Tibial nerve (tissue), 4 donors: Measurements from ENCODE around the gene VMP1. TPM values are rescaled to one million over a fixed set of nuclear protein-coding genes. Genes with fewer than 3 reads are reported as not detected.

ENCODE experiments used
- DNase-seq, 2 donors: peaks; one replicate each; pipeline ENCODE4 v3.0.0-alpha.2; 2019; ENCODE audit warnings: low spot score in 2 of 2
- H3K27ac ChIP-seq, 4 donors: fragments of 200-600 bp; sonication (generic) in 3 of 4; one replicate each; pipeline ENCODE4 v1.5.1; 2017 to 2019; ENCODE audit warnings: mild to moderate bottlenecking in 1 of 4
- H3K27me3 ChIP-seq, 2 donors: fragments of 200-600 bp; sonication (generic) in 1 of 2; one replicate each; pipeline versions ENCODE4 v1.5.1 to v1.6.0; 2017 to 2019
- H3K36me3 ChIP-seq, 3 donors: fragments of 200-600 bp; sonication (generic); one replicate each; pipeline ENCODE4 v1.5.1; 2018 to 2019
- H3K4me1 ChIP-seq, 4 donors: fragments of 200-600 bp; sonication (generic) in 3 of 4; one replicate each; pipeline ENCODE4 v1.5.1; 2017 to 2019
- H3K4me3 ChIP-seq, 4 donors: fragments of 200-600 bp; sonication (generic) in 3 of 4; one replicate each; pipeline ENCODE4 v1.5.1; 2017 to 2019; ENCODE audit warnings: mild to moderate bottlenecking in 1 of 4, moderate library complexity in 1 of 4
- H3K9me3 ChIP-seq, 4 donors: fragments of 200-600 bp; sonication (generic) in 3 of 4; one replicate each; pipeline ENCODE4 v1.5.1; 2017 to 2019
- CTCF ChIP-seq, 5 experiments: fragments of 200-600 bp in 3 of 5; fragments of 450-650 bp in 2 of 5; sonication (generic) in 3 of 5; IDR thresholded peaks; one replicate each; pipeline ENCODE4 v1.5.1; 2016 to 2019; ENCODE audit warnings: antibody characterized with exemption in 5 of 5, mild to moderate bottlenecking in 3 of 5, moderate library complexity in 2 of 5
- EP300 ChIP-seq, 2 donors: sonication (generic); formaldehyde crosslinking; IDR thresholded peaks; one replicate each; pipeline ENCODE4 v1.6.1; 2017; ENCODE audit warnings: antibody characterized with exemption in 2 of 2, mild to moderate bottlenecking in 1 of 2
- POLR2A ChIP-seq, 2 donors: fragments of 450-650 bp; IDR thresholded peaks; one replicate each; pipeline ENCODE4 v1.6.1; 2017; ENCODE audit warnings: antibody characterized with exemption in 2 of 2, mild to moderate bottlenecking in 2 of 2, moderate library complexity in 2 of 2
- WGBS, 2 donors: methylation state at CpG; one replicate each; pipeline ENCODE4 v1.1.5; 2018; 5-methylcytosine and 5-hydroxymethylcytosine counted together
- total RNA-seq, 4 donors: library from RNA; depleted of rRNA; stranded (reverse); fragments of >200 nt; gene quantifications; one replicate each; pipeline ENCODE4 v1.1.0, GENCODE V29; 2016

The VMP1 gene
- total RNA-seq, 4 donors from 2014 or later, result 113 to 427 (median 203) TPM

GRCh38 chr17:59695945-59696681 lies 11.3 kb upstream of the VMP1 start:
- Histone ChIP-seq H3K27me3 (no peaks in the 10 kb centered on the region), H3K27ac (no peak overlapping the region), H3K4me1 (no peaks in the 10 kb centered on the region), H3K9me3 (no peaks in the 10 kb centered on the region), H3K4me3 (no peak overlapping the region), H3K36me3 (peaks cover 4 to 92% (median 13%) of the 10 kb centered on the region in 3 donors)
- TF ChIP-seq CTCF (IDR thresholded peaks at IDR 0.05), result no peak
- TF ChIP-seq EP300 (IDR thresholded peaks at IDR 0.05), result no peak
- TF ChIP-seq POLR2A (IDR thresholded peaks at IDR 0.05), result no peak
- DNase-seq, result no peak
- 59% methylated on average over 3 of the region's 3 CpGs for WGBS, 2 donors

DNA sequence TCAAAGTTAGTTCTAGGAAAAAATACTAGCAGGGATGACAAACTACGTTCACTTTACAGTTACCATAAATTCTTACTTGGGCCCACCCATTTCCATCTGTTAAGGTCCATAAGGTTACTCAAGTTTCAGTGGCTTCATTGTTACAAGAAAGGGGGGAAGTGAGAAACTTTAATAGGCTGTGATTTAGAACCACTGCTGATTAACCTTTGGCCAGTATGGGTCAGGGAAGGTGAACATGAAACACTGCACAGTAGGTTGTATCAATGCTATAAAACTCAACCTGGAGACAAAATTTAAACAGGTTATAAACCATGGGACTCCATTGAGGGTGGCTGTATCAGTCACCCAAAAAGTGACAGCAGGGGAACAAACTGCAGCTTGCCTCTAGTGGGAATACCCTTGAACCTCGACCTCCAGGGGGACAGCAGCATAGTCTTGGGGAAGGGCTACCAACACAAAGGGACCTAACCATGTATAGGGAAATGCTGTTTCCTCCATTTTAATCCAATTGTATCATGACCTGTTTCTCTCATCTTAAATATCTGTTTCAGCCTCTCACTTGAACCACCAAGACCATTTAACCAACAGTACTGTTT lies 10.7 kb upstream of the VMP1 start:
- 67 to 70% methylated on average over 2 of the region's 2 CpGs for WGBS, 2 donors
- no peaks in the 10 kb centered on the region for H3K27me3 ChIP-seq
- H3K9me3 ChIP-seq, result no peaks in the 10 kb centered on the region
- no peak overlapping the region for H3K27ac ChIP-seq
- DNase-seq, result no peak
- H3K4me3 ChIP-seq, result no peak overlapping the region
- H3K36me3 ChIP-seq, result peaks cover 4 to 86% (median 7%) of the 10 kb centered on the region in 3 donors
- no peak for TF ChIP-seq CTCF (IDR thresholded peaks at IDR 0.05)
- no peak for TF ChIP-seq POLR2A (IDR thresholded peaks at IDR 0.05)
- no peak for TF ChIP-seq EP300 (IDR thresholded peaks at IDR 0.05)
- no peaks in the 10 kb centered on the region for H3K4me1 ChIP-seq

DNA sequence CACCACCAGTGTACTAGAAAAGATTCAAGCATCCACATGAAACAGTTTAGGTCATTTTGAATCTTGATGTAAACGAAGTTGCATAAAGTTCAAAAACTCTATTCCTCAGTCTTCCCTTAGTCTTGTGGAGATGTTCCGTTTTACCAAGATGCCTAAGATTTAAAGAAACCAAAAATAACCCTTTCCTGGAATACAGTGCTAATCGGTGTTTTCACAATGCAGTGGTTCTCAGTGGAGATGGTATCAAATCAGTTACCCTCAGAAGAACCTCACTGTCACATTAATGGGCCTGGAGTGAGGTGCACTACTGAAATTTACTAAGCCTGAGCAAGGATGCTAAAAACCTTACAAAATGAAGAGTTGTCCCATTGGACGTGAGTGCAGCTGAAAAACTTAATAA lies 9.3 kb upstream of the VMP1 start:
- no peak overlapping the region for H3K4me3 ChIP-seq
- peaks cover 4 to 80% (median 7%) of the 10 kb centered on the region in 3 donors for H3K36me3 ChIP-seq
- DNase-seq, result no peak
- TF ChIP-seq POLR2A (IDR thresholded peaks at IDR 0.05) (no peak), EP300 (IDR thresholded peaks at IDR 0.05) (no peak), CTCF (IDR thresholded peaks at IDR 0.05) (no peak)
- no peaks in the 10 kb centered on the region for H3K9me3 ChIP-seq
- no peak overlapping the region for H3K27ac ChIP-seq
- no peaks in the 10 kb centered on the region for H3K4me1 ChIP-seq
- WGBS, 2 donors, result 69 to 70% methylated on average over 4 of the region's 4 CpGs
- H3K27me3 ChIP-seq, result no peaks in the 10 kb centered on the region

DNA sequence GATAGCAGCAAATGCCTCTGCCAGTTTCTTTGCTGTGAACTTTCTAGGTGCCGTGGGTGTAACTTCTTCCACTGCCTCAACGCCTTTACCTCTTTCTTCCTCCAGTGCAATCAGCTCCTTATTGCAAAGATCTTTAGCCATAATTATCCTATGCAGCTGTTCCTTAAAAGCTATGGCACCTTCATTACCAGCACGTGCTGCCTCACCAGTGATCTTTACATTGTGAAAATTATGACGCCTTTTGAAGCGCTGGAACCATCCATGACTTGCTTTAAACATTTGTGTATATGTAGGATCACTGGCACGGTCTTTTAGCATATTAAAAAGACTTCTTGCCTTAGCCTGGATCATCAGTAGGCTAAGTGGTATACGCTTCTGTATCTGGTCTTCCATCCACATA lies 8.2 kb upstream of the VMP1 start:
- no peak for DNase-seq
- TF ChIP-seq EP300 (IDR thresholded peaks at IDR 0.05) (no peak), POLR2A (IDR thresholded peaks at IDR 0.05) (no peak), CTCF (IDR thresholded peaks at IDR 0.05) (no peak)
- peaks cover 0 to 7% (median 0%) of the 10 kb centered on the region in 4 donors for H3K4me1 ChIP-seq
- H3K27me3 ChIP-seq, result no peaks in the 10 kb centered on the region
- H3K4me3 ChIP-seq, result no peak overlapping the region
- peaks cover 3 to 70% (median 7%) of the 10 kb centered on the region in 3 donors for H3K36me3 ChIP-seq
- 96 to 99% methylated on average over 7 of the region's 7 CpGs for WGBS, 2 donors
- H3K9me3 ChIP-seq, result no peaks in the 10 kb centered on the region
- H3K27ac ChIP-seq, result no peak overlapping the region

DNA sequence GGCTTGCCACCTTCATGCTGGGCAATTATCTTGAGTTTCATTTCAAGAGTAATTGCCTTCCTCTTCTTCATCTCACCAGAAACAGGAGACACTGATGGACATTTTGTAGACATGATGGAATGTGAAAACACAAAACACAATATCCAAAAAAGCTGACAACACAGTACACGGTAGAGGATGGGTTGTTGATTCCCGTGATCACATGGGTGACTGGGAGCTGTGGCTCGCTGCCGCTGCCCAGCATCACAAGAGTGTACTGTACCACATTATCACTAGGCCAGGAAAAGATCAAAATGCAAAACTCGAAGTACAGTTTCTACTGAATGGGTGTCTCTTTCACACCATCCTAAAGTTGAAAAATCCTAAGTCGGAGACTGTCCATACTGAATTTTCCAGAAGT lies 7.7 kb upstream of the VMP1 start:
- TF ChIP-seq EP300 (IDR thresholded peaks at IDR 0.05) (no peak), CTCF (IDR thresholded peaks at IDR 0.05) (no peak), POLR2A (IDR thresholded peaks at IDR 0.05) (no peak)
- WGBS, 2 donors, result 88 to 94% methylated on average over 6 of the region's 6 CpGs
- no peak for DNase-seq
- H3K4me1 ChIP-seq, result peaks cover 0 to 12% (median 0%) of the 10 kb centered on the region in 4 donors
- H3K4me3 ChIP-seq, result no peak overlapping the region
- H3K27me3 ChIP-seq, result no peaks in the 10 kb centered on the region
- peaks cover 0 to 69% (median 7%) of the 10 kb centered on the region in 3 donors for H3K36me3 ChIP-seq
- H3K9me3 ChIP-seq, result no peaks in the 10 kb centered on the region
- H3K27ac ChIP-seq, result no peak overlapping the region
